ENCODE results near the gene FTCD.
"Not testable (repeated sequence)": the region's sequence is repeated elsewhere in the genome, so short reads cannot be mapped to it uniquely, and the experiment has no call there.

FTCD gene

GRCh38 chr21:46111857-46112724, 43.3 kb downstream of the FTCD start:
- DNase-seq (ENCODE audit: low spot score): no peak

GRCh38 chr21:46111193-46111571, 44.2 kb downstream of the FTCD start:
- DNase-seq (ENCODE audit: low spot score): no peak

GRCh38 chr21:46110499-46111192, 44.7 kb downstream of the FTCD start:
- no peak for DNase-seq (ENCODE audit: low spot score)

GRCh38 chr21:46109313-46110221, 45.8 kb downstream of the FTCD start:
- DNase-seq (ENCODE audit: low spot score): no peak

GRCh38 chr21:46108827-46109312, 46.5 kb downstream of the FTCD start:
- no peak for DNase-seq (ENCODE audit: low spot score)

GRCh38 chr21:46107376-46107775, 48.0 kb downstream of the FTCD start:
- not testable (repeated sequence) for DNase-seq (ENCODE audit: low spot score)

GRCh38 chr21:46104104-46104503, 51.3 kb downstream of the FTCD start:
- no peak for DNase-seq (ENCODE audit: low spot score)

GRCh38 chr21:46100906-46101305, 54.5 kb downstream of the FTCD start:
- no peak for DNase-seq (ENCODE audit: low spot score)

GRCh38 chr21:46100426-46100825, 55.0 kb downstream of the FTCD start:
- DNase-seq (ENCODE audit: low spot score): no peak

- DNase-seq (ENCODE audit: low spot score): no peak
These were observed 55.4 kb downstream of the FTCD start for GRCh38 chr21:46100020-46100419.

GRCh38 chr21:46099476-46099875, 55.9 kb downstream of the FTCD start:
- no peak for DNase-seq (ENCODE audit: low spot score)

GRCh38 chr21:46098303-46099141, 56.9 kb downstream of the FTCD start:
- DNase-seq (ENCODE audit: low spot score): no peak

GRCh38 chr21:46097336-46098293, 57.8 kb downstream of the FTCD start, which contains the start of gene COL6A2:
COL6A2 (plus strand) TSS chr21:46098112.
- DNase-seq (ENCODE audit: low spot score): peak; percentile 27

GRCh38 chr21:46096596-46097335, 58.6 kb downstream of the FTCD start:
- no peak for DNase-seq (ENCODE audit: low spot score)

GRCh38 chr21:46095814-46096595, 59.4 kb downstream of the FTCD start:
- DNase-seq (ENCODE audit: low spot score): no peak

- no peak for DNase-seq (ENCODE audit: low spot score)
These were observed 60.2 kb downstream of the FTCD start for GRCh38 chr21:46095083-46095719.

GRCh38 chr21:46094401-46095082, 60.8 kb downstream of the FTCD start:
- no peak for DNase-seq (ENCODE audit: low spot score)

All from kidney tubule cell (primary cell).